GM12875 (cell line): Measurements from ENCODE around the gene SRPK2.

Experiments
- H3K4me3 ChIP-seq: one replicate; pipeline ENCODE4 v1.5.1; 2011; ENCODE audit warnings: low read depth, low read length, control low read depth
- TF ChIP-seq, protein P1 (sequence below): IDR thresholded peaks from 2 replicates; pipeline ENCODE4 v1.5.1; 2011; ENCODE audit warnings: low read depth, mild to moderate bottlenecking, control low read depth, inconsistent platforms, low read length, moderate library complexity, borderline replicate concordance; ENCODE audit not compliant: insufficient read depth

SRPK2 gene

DNA sequence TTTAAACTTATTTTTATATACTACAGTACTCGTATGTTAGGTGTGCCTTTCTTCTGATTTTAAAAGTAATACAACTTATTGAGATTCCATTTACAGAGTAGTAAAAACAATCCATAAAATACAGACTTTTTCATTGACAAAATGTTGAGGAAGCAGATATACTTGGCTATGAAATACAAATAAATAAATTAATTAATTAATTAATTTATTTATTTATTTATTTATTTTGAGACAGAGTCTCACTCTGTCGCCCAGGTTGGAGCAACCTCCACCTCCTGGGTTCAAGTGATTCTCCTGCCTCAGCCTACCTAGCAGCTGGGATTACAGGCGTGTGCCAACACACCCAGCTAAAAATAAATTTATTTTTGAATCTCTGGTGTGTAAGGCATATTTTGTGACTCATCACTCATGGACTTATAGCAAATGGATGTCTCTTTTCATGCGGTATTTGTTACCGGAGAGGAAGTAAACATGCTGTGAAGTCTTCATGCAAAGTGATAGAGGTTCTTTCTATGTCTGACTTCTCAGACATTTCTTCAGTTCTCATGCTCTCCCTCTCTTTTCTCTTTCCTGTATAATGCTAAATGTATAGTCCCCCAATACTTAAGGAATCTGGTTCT, 20.2 kb upstream of the SRPK2 start:
- no peak overlapping the region for H3K4me3 ChIP-seq
- TF ChIP-seq, protein P1, sequence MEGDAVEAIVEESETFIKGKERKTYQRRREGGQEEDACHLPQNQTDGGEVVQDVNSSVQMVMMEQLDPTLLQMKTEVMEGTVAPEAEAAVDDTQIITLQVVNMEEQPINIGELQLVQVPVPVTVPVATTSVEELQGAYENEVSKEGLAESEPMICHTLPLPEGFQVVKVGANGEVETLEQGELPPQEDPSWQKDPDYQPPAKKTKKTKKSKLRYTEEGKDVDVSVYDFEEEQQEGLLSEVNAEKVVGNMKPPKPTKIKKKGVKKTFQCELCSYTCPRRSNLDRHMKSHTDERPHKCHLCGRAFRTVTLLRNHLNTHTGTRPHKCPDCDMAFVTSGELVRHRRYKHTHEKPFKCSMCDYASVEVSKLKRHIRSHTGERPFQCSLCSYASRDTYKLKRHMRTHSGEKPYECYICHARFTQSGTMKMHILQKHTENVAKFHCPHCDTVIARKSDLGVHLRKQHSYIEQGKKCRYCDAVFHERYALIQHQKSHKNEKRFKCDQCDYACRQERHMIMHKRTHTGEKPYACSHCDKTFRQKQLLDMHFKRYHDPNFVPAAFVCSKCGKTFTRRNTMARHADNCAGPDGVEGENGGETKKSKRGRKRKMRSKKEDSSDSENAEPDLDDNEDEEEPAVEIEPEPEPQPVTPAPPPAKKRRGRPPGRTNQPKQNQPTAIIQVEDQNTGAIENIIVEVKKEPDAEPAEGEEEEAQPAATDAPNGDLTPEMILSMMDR: no peak

GRCh38 chr7:105403128-105403527, 14.4 kb upstream of the SRPK2 start:
- no peak overlapping the region for H3K4me3 ChIP-seq
- TF ChIP-seq, protein P1: no peak

- TF ChIP-seq, protein P1: no peak
- H3K4me3 ChIP-seq: no peak overlapping the region
These were observed 13.7 kb upstream of the SRPK2 start for GRCh38 chr7:105402221-105403095.

GRCh38 chr7:105399043-105399725, 10.5 kb upstream of the SRPK2 start:
- TF ChIP-seq, protein P1: no peak
- H3K4me3 ChIP-seq: no peak overlapping the region

GRCh38 chr7:105396566-105396965, 7.8 kb upstream of the SRPK2 start:
- TF ChIP-seq, protein P1: no peak
- no peak overlapping the region for H3K4me3 ChIP-seq

- TF ChIP-seq, protein P1: no peak
- H3K4me3 ChIP-seq: no peak overlapping the region
These were observed 2.7 kb upstream of the SRPK2 start for GRCh38 chr7:105391429-105391828.

DNA sequence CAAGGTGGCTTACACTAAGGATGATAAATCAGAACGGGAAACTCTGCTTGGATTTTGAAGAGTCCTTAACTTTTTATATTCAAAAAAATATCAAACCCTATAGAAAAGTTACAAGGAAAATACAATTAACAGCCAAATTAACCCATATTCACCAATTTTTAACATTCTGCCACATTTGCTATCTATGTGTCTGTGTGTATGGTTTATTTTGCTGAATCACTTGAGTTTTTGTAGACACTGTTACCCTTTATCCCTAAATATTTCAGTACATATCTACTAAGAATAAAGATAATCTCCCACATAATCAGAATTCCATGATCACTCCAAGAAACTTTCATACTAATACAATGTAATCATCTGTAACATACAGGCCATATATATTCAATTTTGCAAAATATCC, 1.2 kb upstream of the SRPK2 start:
- TF ChIP-seq, protein P1: no peak
- no peak overlapping the region for H3K4me3 ChIP-seq
